ENCODE measurements around the gene PRF1. TPM values are rescaled to one million over a fixed set of nuclear protein-coding genes. Genes with fewer than 3 reads are reported as not detected.

The PRF1 gene
- total and polyA plus RNA-seq, 2 experiments from 2014 or later = not detected

GRCh38 chr10:70558295-70558694 is 44.2 kb downstream of the PRF1 start:
- Histone ChIP-seq H3K27me3 (no peaks in the 10 kb centered on the region), H3K27ac (peak overlapping the region; percentile 87), H3K4me3 (no peak overlapping the region), H3K9me3 (ENCODE audit: low read depth) (no peaks in the 10 kb centered on the region), H3K4me1 (ENCODE audit: low read depth) (peaks cover 31% of the 10 kb centered on the region), H3K36me3 (no peaks in the 10 kb centered on the region)
- DNase-seq (ENCODE audit: low read depth in 1 of 2, low spot score in 1 of 2) = no peak
- TF ChIP-seq CTCF (IDR thresholded peaks at IDR 0.05; ENCODE audit: low read depth, low read length) = no peak

GRCh38 chr10:70557876-70558275 is 44.7 kb downstream of the PRF1 start:
- Histone ChIP-seq H3K27ac (peak overlapping the region; percentile 87), H3K9me3 (ENCODE audit: low read depth) (no peaks in the 10 kb centered on the region), H3K27me3 (no peaks in the 10 kb centered on the region), H3K4me3 (no peak overlapping the region), H3K36me3 (no peaks in the 10 kb centered on the region), H3K4me1 (ENCODE audit: low read depth) (peaks cover 31% of the 10 kb centered on the region)
- DNase-seq (ENCODE audit: low read depth in 1 of 2, low spot score in 1 of 2) = no peak
- TF ChIP-seq CTCF (IDR thresholded peaks at IDR 0.05; ENCODE audit: low read depth, low read length) = no peak

- DNase-seq (ENCODE audit: low read depth in 1 of 2, low spot score in 1 of 2) = no peak
- Histone ChIP-seq H3K27ac (no peak overlapping the region), H3K4me1 (ENCODE audit: low read depth) (peaks cover 35% of the 10 kb centered on the region), H3K36me3 (no peaks in the 10 kb centered on the region), H3K27me3 (no peaks in the 10 kb centered on the region), H3K9me3 (ENCODE audit: low read depth) (no peaks in the 10 kb centered on the region), H3K4me3 (no peak overlapping the region)
- TF ChIP-seq CTCF (IDR thresholded peaks at IDR 0.05; ENCODE audit: low read depth, low read length) = no peak
Measured at GRCh38 chr10:70557086-70557845, 45.3 kb downstream of the PRF1 start.

GRCh38 chr10:70555371-70555770 is 47.2 kb downstream of the PRF1 start:
- Histone ChIP-seq H3K27me3 (no peaks in the 10 kb centered on the region), H3K9me3 (ENCODE audit: low read depth) (no peaks in the 10 kb centered on the region), H3K4me3 (no peak overlapping the region), H3K36me3 (no peaks in the 10 kb centered on the region), H3K27ac (no peak overlapping the region), H3K4me1 (ENCODE audit: low read depth) (peaks cover 25% of the 10 kb centered on the region)
- no peak for TF ChIP-seq CTCF (IDR thresholded peaks at IDR 0.05; ENCODE audit: low read depth, low read length)
- no peak for DNase-seq (ENCODE audit: low read depth in 1 of 2, low spot score in 1 of 2)

- Histone ChIP-seq H3K27ac (no peak overlapping the region), H3K27me3 (no peaks in the 10 kb centered on the region), H3K4me3 (no peak overlapping the region), H3K9me3 (ENCODE audit: low read depth) (no peaks in the 10 kb centered on the region), H3K36me3 (no peaks in the 10 kb centered on the region), H3K4me1 (ENCODE audit: low read depth) (peaks cover 6% of the 10 kb centered on the region)
- no peak for TF ChIP-seq CTCF (IDR thresholded peaks at IDR 0.05; ENCODE audit: low read depth, low read length)
- no peak for DNase-seq (ENCODE audit: low read depth in 1 of 2, low spot score in 1 of 2)
Measured at GRCh38 chr10:70552586-70552985, 50.0 kb downstream of the PRF1 start.

All from cardiac muscle cell (in vitro differentiated cells and primary cell).